BJ (cell line): ENCODE measurements around the gene ANKRD29. TPM values are rescaled to one million over a fixed set of nuclear protein-coding genes. Genes with fewer than 3 reads are reported as not detected.

ENCODE experiments used
- CTCF ChIA-PET: fragments of 350-600 bp; formaldehyde crosslinking; extraction: SDS; loops from one replicate; lab custom pipeline; 2021; ENCODE audit warnings: antibody characterized with exemption, inconsistent platforms; lab: Yijun Ruan, JAX
- POLR2A ChIA-PET: fragments of 300-600 bp; sonication (Branson Sonifier 250); formaldehyde crosslinking; extraction: SDS; loops from one replicate; lab custom pipeline; 2021; ENCODE audit warnings: antibody characterized with exemption; lab: Charles Lee
- DNase-seq: peaks from one replicate; pipeline ENCODE4 v3.0.0-alpha.2; 2011; ENCODE audit warnings: low read depth
- H3K27me3 ChIP-seq: 2 replicates; pipeline ENCODE4 v1.6.0; 2011; ENCODE audit warnings: low read length; ENCODE audit not compliant: control insufficient read depth, insufficient read depth
- H3K36me3 ChIP-seq: 2 replicates; pipeline ENCODE4 v1.5.1; 2011; ENCODE audit warnings: low read length; ENCODE audit not compliant: control insufficient read depth, insufficient read depth
- H3K4me3 ChIP-seq: 2 replicates; pipeline ENCODE4 v1.5.1; 2011; ENCODE audit warnings: low read depth, mild to moderate bottlenecking, control low read depth, low read length
- polyA plus RNA-seq: library from polyadenylated mRNA; depleted of rRNA; stranded (reverse); fragments of >200 nt; gene quantifications from 2 replicates; pipeline ENCODE4 v1.2.3, GENCODE V29; 2011
- TF ChIP-seq, protein P1 (sequence below): IDR thresholded peaks from 2 replicates; pipeline ENCODE4 v1.5.1; 2011; ENCODE audit warnings: low read depth, mild to moderate bottlenecking, control low read depth, inconsistent platforms, low read length, moderate library complexity; ENCODE audit not compliant: insufficient read depth

The ANKRD29 gene
- polyA plus RNA-seq, 1 experiment, result 4.7 TPM

DNA sequence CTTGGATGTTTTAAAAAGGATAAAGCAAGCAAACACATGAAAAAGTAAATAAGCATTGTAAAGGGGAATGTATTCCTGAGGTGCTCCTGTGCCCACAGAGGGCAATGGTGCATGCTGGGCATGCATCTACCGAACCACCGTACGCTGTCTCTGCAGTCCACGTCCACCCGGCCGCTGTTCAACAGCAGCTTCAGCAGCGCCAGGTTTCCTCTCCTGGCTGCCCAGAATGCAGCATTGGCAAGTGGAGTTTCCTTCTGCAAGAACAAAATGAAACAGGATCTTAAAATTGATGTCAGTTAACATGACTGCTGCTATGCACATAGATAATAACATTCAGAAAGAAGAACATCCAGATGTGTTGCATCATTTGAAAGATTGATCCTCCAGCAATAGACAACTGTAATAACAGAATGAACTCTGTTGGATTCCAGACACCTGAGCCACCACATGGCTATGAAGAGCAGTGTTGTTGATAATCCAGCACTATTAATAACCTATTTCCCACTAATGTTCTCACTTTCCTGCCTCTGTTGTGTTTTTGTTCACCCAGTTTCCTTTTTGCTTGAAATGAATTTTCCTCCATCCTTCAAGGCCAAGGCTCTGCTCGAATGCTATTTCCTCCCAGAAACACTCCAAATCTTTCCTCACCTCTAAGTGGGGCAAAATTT lies 13.6 kb downstream of the ANKRD29 start:
- ChIA-PET CTCF (no interaction called here), POLR2A (no interaction called here)
- no peak for DNase-seq
- Histone ChIP-seq H3K27me3 (no peaks in the 10 kb centered on the region), H3K36me3 (no peaks in the 10 kb centered on the region), H3K4me3 (no peak overlapping the region)
- TF ChIP-seq, protein P1, sequence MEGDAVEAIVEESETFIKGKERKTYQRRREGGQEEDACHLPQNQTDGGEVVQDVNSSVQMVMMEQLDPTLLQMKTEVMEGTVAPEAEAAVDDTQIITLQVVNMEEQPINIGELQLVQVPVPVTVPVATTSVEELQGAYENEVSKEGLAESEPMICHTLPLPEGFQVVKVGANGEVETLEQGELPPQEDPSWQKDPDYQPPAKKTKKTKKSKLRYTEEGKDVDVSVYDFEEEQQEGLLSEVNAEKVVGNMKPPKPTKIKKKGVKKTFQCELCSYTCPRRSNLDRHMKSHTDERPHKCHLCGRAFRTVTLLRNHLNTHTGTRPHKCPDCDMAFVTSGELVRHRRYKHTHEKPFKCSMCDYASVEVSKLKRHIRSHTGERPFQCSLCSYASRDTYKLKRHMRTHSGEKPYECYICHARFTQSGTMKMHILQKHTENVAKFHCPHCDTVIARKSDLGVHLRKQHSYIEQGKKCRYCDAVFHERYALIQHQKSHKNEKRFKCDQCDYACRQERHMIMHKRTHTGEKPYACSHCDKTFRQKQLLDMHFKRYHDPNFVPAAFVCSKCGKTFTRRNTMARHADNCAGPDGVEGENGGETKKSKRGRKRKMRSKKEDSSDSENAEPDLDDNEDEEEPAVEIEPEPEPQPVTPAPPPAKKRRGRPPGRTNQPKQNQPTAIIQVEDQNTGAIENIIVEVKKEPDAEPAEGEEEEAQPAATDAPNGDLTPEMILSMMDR, result no peak

DNA sequence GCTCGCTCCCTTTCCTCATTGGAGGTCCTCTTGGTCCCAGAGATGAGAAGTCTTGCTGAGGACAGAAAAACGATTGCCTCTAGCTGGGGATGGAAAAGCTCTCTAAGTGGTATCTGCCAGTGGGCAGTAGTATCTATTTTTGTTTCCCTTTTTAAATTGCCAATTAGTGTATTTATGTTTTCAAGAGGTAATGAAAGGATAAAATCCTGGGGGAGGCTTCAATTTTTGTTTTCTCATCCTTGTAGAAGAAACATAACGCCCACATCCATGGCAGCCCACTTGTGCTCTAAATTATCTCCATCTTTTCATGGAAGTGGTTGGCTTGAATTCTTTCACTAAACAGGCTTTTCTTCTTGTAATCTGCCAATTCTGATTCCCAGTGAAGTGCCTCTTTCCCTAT lies 14.3 kb downstream of the ANKRD29 start:
- H3K4me3 ChIP-seq, result no peak overlapping the region
- no peaks in the 10 kb centered on the region for H3K27me3 ChIP-seq
- TF ChIP-seq, protein P1, result no peak
- ChIA-PET CTCF (no interaction called here), POLR2A (no interaction called here)
- no peak for DNase-seq
- H3K36me3 ChIP-seq, result no peaks in the 10 kb centered on the region

DNA sequence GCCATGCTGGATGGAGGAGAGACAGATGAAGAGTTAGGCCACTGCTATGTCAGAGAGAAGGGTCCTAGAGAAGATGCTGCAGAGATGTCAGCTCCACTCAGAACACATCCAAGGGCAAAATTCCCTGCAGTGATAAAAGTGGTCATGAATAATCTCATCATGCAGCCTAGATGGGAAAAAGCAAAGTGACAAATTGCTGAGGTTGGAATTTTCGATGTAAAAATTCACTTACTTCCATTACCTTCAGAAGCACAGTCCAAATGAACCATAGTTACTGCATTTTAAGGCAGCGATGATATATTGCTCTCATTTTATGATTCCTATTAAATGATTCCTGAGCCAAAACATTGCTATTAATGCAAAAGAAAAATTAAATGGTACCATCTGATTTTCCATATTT lies 16.4 kb downstream of the ANKRD29 start:
- ChIA-PET CTCF (no interaction called here), POLR2A (no interaction called here)
- DNase-seq, result no peak
- TF ChIP-seq, protein P1, result no peak
- H3K36me3 ChIP-seq, result no peaks in the 10 kb centered on the region
- H3K27me3 ChIP-seq, result no peaks in the 10 kb centered on the region
- no peak overlapping the region for H3K4me3 ChIP-seq

DNA sequence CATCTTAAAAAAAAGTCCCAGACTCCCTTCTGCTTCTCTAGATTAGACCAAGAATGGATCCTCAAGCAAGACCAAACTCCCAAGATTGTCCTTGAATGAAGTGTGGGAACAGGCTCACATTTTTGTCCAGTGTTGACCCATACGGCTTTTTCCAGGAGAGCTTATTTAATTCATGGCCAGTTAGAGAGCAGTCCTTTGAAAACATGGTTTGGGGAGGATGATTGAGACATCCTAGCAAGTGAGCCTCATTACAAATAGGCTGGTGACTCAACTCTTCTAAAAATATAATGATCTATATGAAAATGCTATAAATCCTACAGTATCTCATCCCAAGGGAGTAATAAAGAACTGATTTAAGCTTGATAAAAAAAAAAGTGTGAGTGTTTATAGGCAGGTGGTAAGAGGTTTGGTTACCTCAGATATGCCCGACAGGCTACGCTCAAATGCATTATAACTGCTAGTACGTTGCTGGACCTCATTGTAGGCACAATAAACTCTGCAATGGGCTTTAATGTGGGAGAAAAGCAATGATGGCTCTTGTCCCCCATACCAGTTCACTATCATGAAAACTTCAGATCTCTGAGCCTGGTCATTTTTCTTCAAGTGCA lies 17.0 kb downstream of the ANKRD29 start:
- TF ChIP-seq, protein P1, result no peak
- ChIA-PET POLR2A (no interaction called here), CTCF (interaction anchor here (0.8 to 0.9 kb wide), 2 partner anchors 10 to 17 kb away, joined by 3 read pairs; no protein-coding TSS in a partner anchor)
- DNase-seq, result no peak
- Histone ChIP-seq H3K4me3 (no peak overlapping the region), H3K36me3 (no peaks in the 10 kb centered on the region), H3K27me3 (no peaks in the 10 kb centered on the region)

DNA sequence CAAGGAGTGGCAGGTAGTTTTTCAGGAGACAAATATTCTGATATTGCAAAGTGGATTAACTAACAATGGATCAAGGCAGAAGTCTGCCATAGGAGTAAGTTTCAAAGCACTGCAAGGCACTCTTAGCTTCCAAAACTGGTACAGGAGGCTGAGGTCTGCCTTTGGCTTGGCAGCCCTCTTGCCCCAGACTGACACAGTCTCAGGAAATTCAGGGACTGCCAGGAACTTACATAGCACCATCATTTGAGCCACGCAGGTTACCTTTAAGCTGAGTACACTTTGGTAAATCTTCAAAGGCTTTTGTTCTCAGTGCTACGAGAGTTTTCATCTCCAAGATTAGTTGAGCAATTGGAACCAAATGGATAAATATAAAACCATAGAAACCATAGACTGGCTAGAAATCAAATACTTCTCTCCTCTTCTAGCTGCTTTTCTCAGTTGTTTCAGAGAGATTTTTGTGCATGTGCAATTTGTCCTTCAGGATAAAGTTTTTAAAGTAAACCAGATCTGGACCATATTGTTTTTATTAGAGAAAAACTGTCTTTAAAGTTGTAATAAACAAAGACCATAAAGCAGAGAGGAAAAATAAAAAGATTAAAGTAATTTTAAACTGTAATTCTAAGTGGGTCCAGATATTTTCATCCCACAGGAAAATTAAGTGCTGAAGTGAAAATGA lies 18.8 kb downstream of the ANKRD29 start:
- no peaks in the 10 kb centered on the region for H3K36me3 ChIP-seq
- POLR2A ChIA-PET, result no interaction called here
- DNase-seq, result no peak

More for the DNA sequence above, 18.8 kb downstream of the ANKRD29 start:
- H3K4me3 ChIP-seq, result no peak overlapping the region
- CTCF ChIA-PET, result interaction anchor here (0.9 to 1.0 kb wide), 2 partner anchors 128 to 511 kb away, joined by 3 read pairs; no protein-coding TSS in a partner anchor
- no peaks in the 10 kb centered on the region for H3K27me3 ChIP-seq
- TF ChIP-seq, protein P1, result no peak
